ENCODE data around the gene SMIM32. TPM values are rescaled to one million over a fixed set of nuclear protein-coding genes. Genes with fewer than 3 reads are reported as not detected.
A peak's percentile ranks its signal among the peaks of the same experiment; 100 is the strongest.

Gene SMIM32
- polyA plus RNA-seq, 1 donor from 2014 or later, result 3.6 TPM

- Histone ChIP-seq H3K9me3 (ENCODE audit: low read length) (no peaks in the 10 kb centered on the region), H3K9me2 (ENCODE audit: insufficient read depth, low read length) (no peaks in the 10 kb centered on the region), H4K20me1 (ENCODE audit: insufficient read depth) (no peaks in the 10 kb centered on the region), H3K27ac (ENCODE audit: low read length) (no peak overlapping the region), H3K27me3 (ENCODE audit: insufficient read depth, low read depth, low read length) (peaks cover 45% of the 10 kb centered on the region), H3K4me2 (ENCODE audit: low read length) (no peak overlapping the region), H2AFZ (ENCODE audit: low read depth, low read length) (no peak overlapping the region), H3K9ac (ENCODE audit: low read length) (no peak overlapping the region), H3K79me2 (replicated peaks; ENCODE audit: insufficient read depth, low read length) (no peaks in the 10 kb centered on the region), H3F3A (ENCODE audit: insufficient read depth, low read length, poor library complexity, severe bottlenecking) (no peaks in the 10 kb centered on the region), H3K36me3 (ENCODE audit: insufficient read depth, low read length) (no peaks in the 10 kb centered on the region), H3K4me3 (ENCODE audit: low read length) (no peak overlapping the region)
- TF ChIP-seq EZH2 (IDR thresholded peaks at IDR 0.05; ENCODE audit: borderline replicate concordance, insufficient read depth, low read length, poor library complexity, severe bottlenecking) (no peak), RAD21 (conservative IDR thresholded peaks at IDR 0.05) (no peak), SMC3 (conservative IDR thresholded peaks at IDR 0.05; ENCODE audit: poor library complexity) (no peak), CTCF (IDR thresholded peaks at IDR 0.05; ENCODE audit: poor library complexity, severe bottlenecking) (no peak), EP300 (conservative IDR thresholded peaks at IDR 0.05; ENCODE audit: poor library complexity, severe bottlenecking) (no peak), POLR2AphosphoS5 (IDR thresholded peaks at IDR 0.05) (no peak), TAF1 (IDR thresholded peaks at IDR 0.05; ENCODE audit: low read depth) (no peak), MXI1 (conservative IDR thresholded peaks at IDR 0.05; ENCODE audit: poor library complexity, severe bottlenecking) (no peak)
- TF ChIP-seq, protein P1, sequence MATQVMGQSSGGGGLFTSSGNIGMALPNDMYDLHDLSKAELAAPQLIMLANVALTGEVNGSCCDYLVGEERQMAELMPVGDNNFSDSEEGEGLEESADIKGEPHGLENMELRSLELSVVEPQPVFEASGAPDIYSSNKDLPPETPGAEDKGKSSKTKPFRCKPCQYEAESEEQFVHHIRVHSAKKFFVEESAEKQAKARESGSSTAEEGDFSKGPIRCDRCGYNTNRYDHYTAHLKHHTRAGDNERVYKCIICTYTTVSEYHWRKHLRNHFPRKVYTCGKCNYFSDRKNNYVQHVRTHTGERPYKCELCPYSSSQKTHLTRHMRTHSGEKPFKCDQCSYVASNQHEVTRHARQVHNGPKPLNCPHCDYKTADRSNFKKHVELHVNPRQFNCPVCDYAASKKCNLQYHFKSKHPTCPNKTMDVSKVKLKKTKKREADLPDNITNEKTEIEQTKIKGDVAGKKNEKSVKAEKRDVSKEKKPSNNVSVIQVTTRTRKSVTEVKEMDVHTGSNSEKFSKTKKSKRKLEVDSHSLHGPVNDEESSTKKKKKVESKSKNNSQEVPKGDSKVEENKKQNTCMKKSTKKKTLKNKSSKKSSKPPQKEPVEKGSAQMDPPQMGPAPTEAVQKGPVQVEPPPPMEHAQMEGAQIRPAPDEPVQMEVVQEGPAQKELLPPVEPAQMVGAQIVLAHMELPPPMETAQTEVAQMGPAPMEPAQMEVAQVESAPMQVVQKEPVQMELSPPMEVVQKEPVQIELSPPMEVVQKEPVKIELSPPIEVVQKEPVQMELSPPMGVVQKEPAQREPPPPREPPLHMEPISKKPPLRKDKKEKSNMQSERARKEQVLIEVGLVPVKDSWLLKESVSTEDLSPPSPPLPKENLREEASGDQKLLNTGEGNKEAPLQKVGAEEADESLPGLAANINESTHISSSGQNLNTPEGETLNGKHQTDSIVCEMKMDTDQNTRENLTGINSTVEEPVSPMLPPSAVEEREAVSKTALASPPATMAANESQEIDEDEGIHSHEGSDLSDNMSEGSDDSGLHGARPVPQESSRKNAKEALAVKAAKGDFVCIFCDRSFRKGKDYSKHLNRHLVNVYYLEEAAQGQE (IDR thresholded peaks at IDR 0.05; ENCODE audit: borderline replicate concordance), result no peak
These were observed 1.6 kb upstream of the SMIM32 start for GRCh38 chr5:136194576-136194975.

DNA sequence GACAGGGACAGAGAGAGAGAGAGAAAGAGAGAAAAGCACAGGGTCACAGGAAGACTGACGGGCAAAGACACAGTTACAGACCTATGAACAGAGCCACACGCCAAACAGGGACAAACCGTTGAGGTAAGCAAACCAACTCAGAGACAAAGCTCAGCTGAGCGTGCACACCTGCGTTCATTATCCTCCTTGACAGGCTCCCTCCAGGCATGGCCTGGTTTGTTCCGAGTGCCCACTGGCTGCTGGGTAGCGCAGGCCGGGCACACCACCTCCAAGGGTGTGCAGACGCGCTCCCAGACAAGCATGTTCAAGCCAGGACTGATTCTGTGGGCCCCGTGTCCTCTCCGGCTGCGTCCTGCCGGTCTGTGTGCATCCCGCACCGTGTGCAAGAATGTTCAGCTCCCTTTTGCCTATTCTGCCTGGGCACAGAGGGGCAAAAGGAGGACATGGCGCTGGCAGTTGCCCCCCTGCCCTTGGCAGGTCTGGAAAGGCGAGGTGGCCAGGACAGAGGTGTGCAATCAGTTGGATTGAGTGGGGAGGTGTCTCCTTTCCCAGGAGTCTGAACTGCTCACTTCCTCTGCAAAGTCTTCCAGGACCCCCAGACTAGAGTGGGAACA is 467 bp upstream of the SMIM32 start:
- H4K20me1 ChIP-seq (ENCODE audit: insufficient read depth), result no peaks in the 10 kb centered on the region
- no peaks in the 10 kb centered on the region for H3K9me3 ChIP-seq (ENCODE audit: low read length)
- no peaks in the 10 kb centered on the region for H3K79me2 ChIP-seq (replicated peaks; ENCODE audit: insufficient read depth, low read length)
- H3K36me3 ChIP-seq (ENCODE audit: insufficient read depth, low read length), result no peaks in the 10 kb centered on the region
- no peaks in the 10 kb centered on the region for H3F3A ChIP-seq (ENCODE audit: insufficient read depth, low read length, poor library complexity, severe bottlenecking)
- H2AFZ ChIP-seq (ENCODE audit: low read depth, low read length), result no peak overlapping the region
- H3K9me2 ChIP-seq (ENCODE audit: insufficient read depth, low read length), result no peaks in the 10 kb centered on the region
- H3K27ac ChIP-seq (ENCODE audit: low read length), result no peak overlapping the region
- no peak for TF ChIP-seq EZH2 (IDR thresholded peaks at IDR 0.05; ENCODE audit: borderline replicate concordance, insufficient read depth, low read length, poor library complexity, severe bottlenecking)
- no peak for TF ChIP-seq CTCF (IDR thresholded peaks at IDR 0.05; ENCODE audit: poor library complexity, severe bottlenecking)
- TF ChIP-seq, protein P1 (IDR thresholded peaks at IDR 0.05; ENCODE audit: borderline replicate concordance), result no peak
- TF ChIP-seq RAD21 (conservative IDR thresholded peaks at IDR 0.05), result no peak
- no peak for TF ChIP-seq SMC3 (conservative IDR thresholded peaks at IDR 0.05; ENCODE audit: poor library complexity)
- no peak for TF ChIP-seq POLR2AphosphoS5 (IDR thresholded peaks at IDR 0.05)
- H3K4me3 ChIP-seq (ENCODE audit: low read length), result peak overlapping the region; percentile 93
- peak overlapping the region; percentile 78 for H3K4me2 ChIP-seq (ENCODE audit: low read length)
- H3K9ac ChIP-seq (ENCODE audit: low read length), result peak overlapping the region; percentile 60
- H3K27me3 ChIP-seq (ENCODE audit: insufficient read depth, low read depth, low read length), result peaks cover 47% of the 10 kb centered on the region
